Measurements from ENCODE around the gene PLEKHH1.
"Not testable (repeated sequence)": the region's sequence is repeated elsewhere in the genome, so short reads cannot be mapped to it uniquely, and the experiment has no call there.

GRCh38 chr14:67542620-67543019 is 9.5 kb downstream of the PLEKHH1 start:
- TF ChIP-seq, protein P1, sequence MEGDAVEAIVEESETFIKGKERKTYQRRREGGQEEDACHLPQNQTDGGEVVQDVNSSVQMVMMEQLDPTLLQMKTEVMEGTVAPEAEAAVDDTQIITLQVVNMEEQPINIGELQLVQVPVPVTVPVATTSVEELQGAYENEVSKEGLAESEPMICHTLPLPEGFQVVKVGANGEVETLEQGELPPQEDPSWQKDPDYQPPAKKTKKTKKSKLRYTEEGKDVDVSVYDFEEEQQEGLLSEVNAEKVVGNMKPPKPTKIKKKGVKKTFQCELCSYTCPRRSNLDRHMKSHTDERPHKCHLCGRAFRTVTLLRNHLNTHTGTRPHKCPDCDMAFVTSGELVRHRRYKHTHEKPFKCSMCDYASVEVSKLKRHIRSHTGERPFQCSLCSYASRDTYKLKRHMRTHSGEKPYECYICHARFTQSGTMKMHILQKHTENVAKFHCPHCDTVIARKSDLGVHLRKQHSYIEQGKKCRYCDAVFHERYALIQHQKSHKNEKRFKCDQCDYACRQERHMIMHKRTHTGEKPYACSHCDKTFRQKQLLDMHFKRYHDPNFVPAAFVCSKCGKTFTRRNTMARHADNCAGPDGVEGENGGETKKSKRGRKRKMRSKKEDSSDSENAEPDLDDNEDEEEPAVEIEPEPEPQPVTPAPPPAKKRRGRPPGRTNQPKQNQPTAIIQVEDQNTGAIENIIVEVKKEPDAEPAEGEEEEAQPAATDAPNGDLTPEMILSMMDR (IDR thresholded peaks at IDR 0.05; ENCODE audit: low read depth, low read length): not testable (repeated sequence)
- not testable (repeated sequence) for TF ChIP-seq EZH2phosphoT487 (IDR thresholded peaks at IDR 0.05; ENCODE audit: low read depth)
